HepG2 (cell line): ENCODE results near the gene SENP6. TPM values are rescaled to one million over a fixed set of nuclear protein-coding genes. Genes with fewer than 3 reads are reported as not detected.

Source experiments
- ATAC-seq: fragments of 200-7000 bp; cut with Tn5 transposase; 3 replicates; pipeline ENCODE4 v1.9.1; 2020; ENCODE audit warnings: mild to moderate bottlenecking, moderate library complexity
- Bru-seq: library from RNA; stranded (reverse); fragments of 400-500 nt; gene quantifications from one replicate; lab custom pipeline; 2021; lab: Mats Ljungman, UMichigan
- BruChase-seq, 2 experiments: library from RNA; stranded (reverse); fragments of 400-500 nt; gene quantifications; one replicate each; lab custom pipeline; 2021; lab: Mats Ljungman, UMichigan
- BruUV-seq: library from RNA; stranded (reverse); fragments of 400-500 nt; replicated peaks from 2 replicates; lab custom pipeline; 2021; lab: Mats Ljungman, UMichigan
- CTCF ChIA-PET: fragments of 300-600 bp; formaldehyde crosslinking; extraction: SDS; loops from one replicate; lab custom pipeline; 2021; ENCODE audit warnings: low total read pairs, inconsistent platforms, low intra/inter-chr PET ratio; lab: Yijun Ruan, JAX
- POLR2A ChIA-PET: fragments of 350-600 bp; sonication (Branson Sonifier 250); formaldehyde crosslinking; loops from one replicate; lab custom pipeline; 2020; ENCODE audit warnings: antibody characterized with exemption, inconsistent platforms; lab: Yijun Ruan, JAX
- DNase-seq: peaks from one replicate; pipeline ENCODE4 v3.0.0-alpha.2; 2015; ENCODE audit warnings: low spot score
- FAIRE-seq: peaks from 3 replicates; lab custom pipeline; 2011; peaks lifted over from hg19 to GRCh38; lab: Jason Lieb, UNC
- H2AFZ ChIP-seq: one replicate; pipeline ENCODE4 v1.6.1; 2011; ENCODE audit warnings: low read length, inconsistent platforms
- H3K27ac ChIP-seq: fragments of 300-600 bp; 3 replicates; pipeline ENCODE4 v1.8.0; 2011; ENCODE audit warnings: mixed run types, mild to moderate bottlenecking, mixed read lengths, low read length, inconsistent platforms; ENCODE audit not compliant: insufficient read depth; ENCODE audit errors: extremely low read length
- H3K27me3 ChIP-seq, 2 experiments: fragments of 200-600 bp in 1 of 2; 2 replicates in 1 of 2; 3 replicates in 1 of 2; pipeline versions ENCODE4 v1.6.0 to v1.8.0; 2011; ENCODE audit warnings: low read length in 2 of 2, mild to moderate bottlenecking in 2 of 2, moderate library complexity in 2 of 2, inconsistent platforms in 1 of 2; ENCODE audit not compliant: insufficient read depth in 2 of 2, control insufficient read depth in 1 of 2
- H3K36me3 ChIP-seq, 2 experiments: fragments of 200-600 bp in 1 of 2; replicated peaks in 1 of 2; 2 replicates in 1 of 2; 3 replicates in 1 of 2; pipeline versions ENCODE4 v1.5.1 to v1.8.0; 2011; ENCODE audit warnings: low read length in 2 of 2, inconsistent platforms in 1 of 2; ENCODE audit not compliant: insufficient read depth in 2 of 2, control insufficient read depth in 1 of 2
- H3K4me1 ChIP-seq: 2 replicates; pipeline ENCODE4 v1.5.1; 2012; ENCODE audit warnings: low read length, inconsistent platforms; ENCODE audit not compliant: insufficient read depth
- H3K4me2 ChIP-seq: 2 replicates; pipeline ENCODE4 v1.6.0; 2011; ENCODE audit warnings: low read depth, low read length, inconsistent platforms
- H3K4me3 ChIP-seq, 3 experiments: fragments of 200-600 bp in 1 of 3; sonication (generic), shearing (Covaris generic) in 1 of 3; replicated peaks in 1 of 3; 2 replicates each; pipeline ENCODE4 v1.5.1; 2011 to 2016; ENCODE audit warnings: low read length in 3 of 3, inconsistent platforms in 2 of 3, low read depth in 2 of 3, mild to moderate bottlenecking in 2 of 3, control low read depth in 1 of 3, mixed read lengths in 1 of 3; ENCODE audit not compliant: insufficient read depth in 1 of 3
- H3K79me2 ChIP-seq: one replicate; pipeline ENCODE4 v1.6.1; 2011; ENCODE audit warnings: low read length, inconsistent platforms; ENCODE audit not compliant: insufficient read depth
- H3K9ac ChIP-seq: 2 replicates; pipeline ENCODE4 v1.6.0; 2011; ENCODE audit warnings: mild to moderate bottlenecking, low read depth, low read length, inconsistent platforms; ENCODE audit not compliant: insufficient read depth
- H3K9me3 ChIP-seq: 2 replicates; pipeline ENCODE4 v1.5.1; 2012; ENCODE audit warnings: mild to moderate bottlenecking, low read length
- H4K20me1 ChIP-seq: 2 replicates; pipeline ENCODE4 v1.6.0; 2011; ENCODE audit warnings: inconsistent platforms, mild to moderate bottlenecking, low read length, moderate library complexity; ENCODE audit not compliant: insufficient read depth
- CBX5 ChIP-seq: sonication (generic); formaldehyde crosslinking; IDR thresholded peaks from 2 replicates; pipeline ENCODE4 v1.4.0; 2020; ENCODE audit warnings: missing genetic modification reagents, borderline replicate concordance
- CSRNP1 ChIP-seq: sonication (generic); formaldehyde crosslinking; IDR thresholded peaks from 2 replicates; pipeline ENCODE4 v1.8.1; 2023; ENCODE audit warnings: mild to moderate bottlenecking, missing genetic modification reagents
- SALL1 ChIP-seq: sonication (generic); formaldehyde crosslinking; IDR thresholded peaks from 2 replicates; pipeline ENCODE4 v1.8.0; 2022; ENCODE audit warnings: mild to moderate bottlenecking, missing genetic modification reagents
- SKIL ChIP-seq: sonication (generic); formaldehyde crosslinking; IDR thresholded peaks from 2 replicates; pipeline ENCODE4 v1.8.0; 2022; ENCODE audit warnings: missing genetic modification reagents, mild to moderate bottlenecking, moderate library complexity, borderline replicate concordance
- ZNF574 ChIP-seq: sonication (generic); formaldehyde crosslinking; IDR thresholded peaks from 2 replicates; pipeline ENCODE4 v1.4.0; 2020; ENCODE audit warnings: missing genetic modification reagents
- ZSCAN22 ChIP-seq: sonication (generic); formaldehyde crosslinking; IDR thresholded peaks from 2 replicates; pipeline ENCODE4 v1.4.0; 2020; ENCODE audit warnings: mild to moderate bottlenecking, missing genetic modification reagents
- WGBS: methylation state at CpG from one replicate; pipeline ENCODE4 v1.1.6; 2017; ENCODE audit warnings: low lambda C conversion rate; 5-methylcytosine and 5-hydroxymethylcytosine counted together
- in situ Hi-C: cut with HindIII; loops from 2 replicates; pipeline ENCODE4 v1.10.0; 2017; ENCODE audit warnings: low pct_unique_long_range_greater_than_20kb; ENCODE audit not compliant: extremely low pct_ligation_motif_present
- intact Hi-C: fragments of 100-400 bp; cut with micrococcal nuclease; formaldehyde crosslinking; loops from one replicate; pipeline ENCODE4 v1.10.0; 2022; ENCODE audit not compliant: unreplicated experiment
- long read RNA-seq, 2 experiments: library from RNA in 1 of 2; library from polyadenylated mRNA in 1 of 2; stranded (forward) in 1 of 2; unstranded in 1 of 2; transcript quantifications; one replicate each; pipeline ENCODE4 v2.0.0, GENCODE V29; 2019 to 2022
- polyA minus RNA-seq, 3 experiments: library from RNA; depleted of rRNA, polyadenylated mRNA; stranded (reverse); fragments of >200 nt; gene quantifications; 2 replicates each; pipeline ENCODE4 v1.2.3, GENCODE V29; 2011; ENCODE audit warnings: low replicate concordance in 1 of 3
- polyA plus RNA-seq, 8 experiments: library from polyadenylated mRNA; depleted of rRNA in 3 of 8; stranded (reverse) in 7 of 8; unstranded in 1 of 8; fragments of >200 nt; fragmentation: Illumina TruSeq in 4 of 8; extraction: Trizol in 4 of 8; gene quantifications; 2 replicates each; pipeline versions ENCODE4 v1.2.1 to v1.2.3, GENCODE V29; 2011 to 2016; ENCODE audit warnings: low read depth in 4 of 8, missing spikeins in 1 of 8, mixed read lengths in 1 of 8; ENCODE audit not compliant: insufficient read depth in 1 of 8
- total RNA-seq, 5 experiments: library from RNA; depleted of rRNA; stranded (reverse); fragments of >200 nt; fragmentation: Illumina TruSeq; extraction: Trizol; gene quantifications; 2 replicates each; pipeline ENCODE4 v1.2.3, GENCODE V29; 2016; ENCODE audit warnings: low read depth in 1 of 5

SENP6 gene
- 45.2 and 50.1 TPM in 2 replicates for total RNA-seq (2016; rRNA removed; fragmentation: Illumina TruSeq; extraction: Trizol)
- 43.4 and 52.1 TPM in 2 replicates for total RNA-seq (2016; cell fraction: cytosol; rRNA removed; fragmentation: Illumina TruSeq; extraction: Trizol; ENCODE audit: low read depth)
- total RNA-seq (2016; cell fraction: insoluble cytoplasmic fraction; rRNA removed; fragmentation: Illumina TruSeq; extraction: Trizol), result 46.6 and 50.2 TPM in 2 replicates
- 44.9 and 52.8 TPM in 2 replicates for total RNA-seq (2016; cell fraction: membrane; rRNA removed; fragmentation: Illumina TruSeq; extraction: Trizol)
- 88.3 and 90.7 TPM in 2 replicates for total RNA-seq (2016; cell fraction: nucleus; rRNA removed; fragmentation: Illumina TruSeq; extraction: Trizol)
- polyA plus RNA-seq (2011; rRNA removed), result 19.1 and 21.9 TPM in 2 replicates
- polyA plus RNA-seq (2011; cell fraction: cytosol; rRNA removed), result 6.0 and 9.0 TPM in 2 replicates
- polyA plus RNA-seq (2011; cell fraction: nucleus; rRNA removed), result 22.1 and 28.2 TPM in 2 replicates
- polyA plus RNA-seq (2012), result 30.3 and 36.0 TPM in 2 replicates
- 1.9 and 2.2 TPM in 2 replicates for polyA plus RNA-seq (2016; cell fraction: cytosol; fragmentation: Illumina TruSeq; extraction: Trizol; ENCODE audit: low read depth)
- 46.2 and 47.6 TPM in 2 replicates for polyA plus RNA-seq (2016; cell fraction: insoluble cytoplasmic fraction; fragmentation: Illumina TruSeq; extraction: Trizol; ENCODE audit: low read depth)
- 7.1 and 7.5 TPM in 2 replicates for polyA plus RNA-seq (2016; cell fraction: membrane; fragmentation: Illumina TruSeq; extraction: Trizol; ENCODE audit: low read depth)
- 113 and 116 TPM in 2 replicates for polyA plus RNA-seq (2016; cell fraction: nucleus; fragmentation: Illumina TruSeq; extraction: Trizol; ENCODE audit: insufficient read depth, low read depth)
- 7.6 and 10.3 TPM in 2 replicates for polyA minus RNA-seq (2011; rRNA and poly(A)+ RNA removed; ENCODE audit: low replicate concordance)
- 25.9 and 29.5 TPM in 2 replicates for polyA minus RNA-seq (2011; cell fraction: cytosol; rRNA and poly(A)+ RNA removed)
- 153 and 155 TPM in 2 replicates for polyA minus RNA-seq (2011; cell fraction: nucleus; rRNA and poly(A)+ RNA removed)
- Bru-seq, nascent RNA, result percentile 93 among the genes with signal in this experiment
- percentile 89 among the genes with signal in this experiment for BruChase-seq, experiment 1, labeled RNA remaining after a 6-hour chase
- BruChase-seq, experiment 2, labeled RNA remaining after a 2-hour chase, result percentile 90 among the genes with signal in this experiment
- long read RNA-seq, experiment 1, full-length matches to known transcripts, result 2 of 12 reads
- long read RNA-seq, experiment 1, partial matches to known transcripts, result 4 of 12 reads
- long read RNA-seq, experiment 1, other reads (novel, unspliced or antisense), result 6 of 12 reads
- long read RNA-seq, experiment 2, partial matches to known transcripts, result 21 of 44 reads
- long read RNA-seq, experiment 2, other reads (novel, unspliced or antisense), result 23 of 44 reads

- Histone ChIP-seq H3K4me3 (peak within 1 kb of the TSS; percentile 83 to 96 (median 90)), H3K27me3 (no peaks in the 10 kb centered on the region; a peak in 1 of 5 replicates), H3K4me1 (peaks cover 39% of the 10 kb centered on the region), H2AFZ (peak within 1 kb of the TSS; percentile 84), H3K9ac (peak within 1 kb of the TSS; percentile 99), H3K36me3 (no peaks in the 10 kb centered on the region), H3K9me3 (no peaks in the 10 kb centered on the region), H4K20me1 (peaks cover 22% of the 10 kb centered on the region), H3K4me2 (peak within 1 kb of the TSS; percentile 83), H3K27ac (peak within 1 kb of the TSS; percentile 95), H3K79me2 (peaks cover 55% of the 10 kb centered on the region)
- FAIRE-seq, result no peak
- ATAC-seq, result peak; percentile 95
- ChIA-PET POLR2A (interaction anchor here (0.9 to 1.6 kb wide), 14 partner anchors 8 to 358 kb away, joined by 3 to 14 read pairs (median 3); partner anchors contain the start of genes COX7A2 and TMEM30A), CTCF (no interaction called here)
- intact Hi-C loops (loop anchor here (2.0 to 5.0 kb wide), 2 partner anchors 77 to 314 kb away; no protein-coding TSS in a partner anchor), in situ Hi-C loops (no loop called here)
- DNase-seq, result peak; percentile 72
- under 1% methylated on average over 8 of the region's 76 CpGs for WGBS
- TSS peak; percentile 90 for BruUV-seq
- TF ChIP-seq ZSCAN22 (CRISPR knock-in tag) (no peak), SALL1 (CRISPR knock-in tag) (peak; percentile 77), CBX5 (peak; percentile 38; the same call in 1 of the 2 replicates), CSRNP1 (CRISPR knock-in tag) (peak; percentile 93), SKIL (no peak), ZNF574 (CRISPR knock-in tag) (peak; percentile 91)
These were observed at the start of gene SENP6 for GRCh38 chr6:75601304-75602245. Gene SENP6 (plus strand): TSS chr6:75601880. CDS start chr6:75602525, 645 bp downstream.
